Activated CD4-positive, alpha-beta memory T cell treated with anti-CD3 and anti-CD28 coated beads, Interleukin-2, amount 10 ng/mL, durations not matched to agents 7 days and 5 days (primary cell): ENCODE measurements around the gene RUVBL1. TPM values are rescaled to one million over a fixed set of nuclear protein-coding genes. Genes with fewer than 3 reads are reported as not detected.
"Not testable (repeated sequence)": the region's sequence is repeated elsewhere in the genome, so short reads cannot be mapped to it uniquely, and the experiment has no call there.

Experiments
- CTCF ChIA-PET: fragments of 350-600 bp; sonication (Branson Sonifier 250); formaldehyde crosslinking; loops from one replicate; lab custom pipeline; 2021; ENCODE audit warnings: antibody characterized with exemption, inconsistent platforms; lab: Charles Lee
- POLR2A ChIA-PET: fragments of 350-600 bp; sonication (Branson Sonifier 250); formaldehyde crosslinking; loops from one replicate; lab custom pipeline; 2021; ENCODE audit warnings: antibody characterized with exemption; lab: Charles Lee
- DNase-seq: peaks from one replicate; pipeline ENCODE4 v3.0.0-alpha.2; 2020
- H3K27ac Mint-ChIP-seq: one replicate; pipeline ENCODE4 v1.8.0; 2021; ENCODE audit warnings: mild to moderate bottlenecking, mixed read lengths
- H3K27me3 Mint-ChIP-seq: one replicate; pipeline ENCODE4 v1.8.0; 2021; ENCODE audit warnings: mixed read lengths
- H3K36me3 Mint-ChIP-seq: one replicate; pipeline ENCODE4 v1.8.0; 2021; ENCODE audit warnings: low read depth, mixed read lengths
- H3K4me1 Mint-ChIP-seq: one replicate; pipeline ENCODE4 v1.8.0; 2021; ENCODE audit warnings: mixed read lengths
- H3K4me3 Mint-ChIP-seq: one replicate; pipeline ENCODE4 v1.8.0; 2021; ENCODE audit warnings: mild to moderate bottlenecking, mixed read lengths
- H3K9me3 Mint-ChIP-seq: one replicate; pipeline ENCODE4 v1.8.0; 2021; ENCODE audit warnings: mixed read lengths
- total RNA-seq, 2 experiments: library from RNA; stranded (reverse); gene quantifications; one replicate each; pipeline ENCODE4 v1.2.3, GENCODE V29; 2021

The RUVBL1 gene
- 10 to 100 TPM; 56.3 to 62.3 TPM for total RNA-seq

DNA sequence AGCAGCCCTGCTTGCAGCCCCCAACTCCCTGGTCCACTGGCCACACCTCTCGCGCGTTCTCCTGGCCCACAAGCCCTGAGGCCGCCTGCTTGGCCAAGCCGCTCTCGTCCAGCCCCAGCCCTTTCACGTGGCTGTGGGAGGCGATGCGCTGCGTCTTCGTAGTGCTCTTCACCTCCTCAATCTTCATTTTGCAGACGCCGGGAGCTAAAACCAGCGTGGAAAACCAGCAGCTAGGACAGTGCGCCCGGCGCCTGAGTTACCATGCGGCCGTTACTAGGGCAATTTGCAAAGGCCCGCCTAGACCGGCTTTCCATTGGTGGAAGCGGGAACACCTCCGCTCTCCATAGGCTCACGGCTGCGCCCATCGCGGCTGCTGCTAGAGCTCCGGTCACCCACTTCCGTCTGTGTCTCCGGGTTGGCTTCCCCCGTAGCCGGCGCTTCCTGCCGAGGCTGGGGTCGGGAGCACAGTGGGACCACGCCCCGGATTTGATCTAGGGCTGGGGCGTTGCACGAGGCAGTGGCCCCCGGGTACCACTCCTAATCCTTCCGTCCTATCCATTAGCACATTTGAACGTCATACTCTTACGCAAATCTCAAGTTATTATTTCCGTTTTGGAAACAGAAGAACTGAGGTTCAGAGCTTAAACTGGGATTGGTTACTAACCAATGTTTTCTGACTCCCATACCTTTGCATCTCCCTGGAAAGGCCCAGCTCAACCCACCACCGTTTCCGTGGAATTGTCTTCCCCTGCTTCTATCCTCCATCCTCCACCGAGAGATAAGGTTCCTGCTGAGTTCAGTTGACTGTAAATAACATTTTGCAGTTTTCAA is at the start of gene RUVBL1:
Gene RUVBL1, minus strand, starts transcription at position 275 of the 831 bp plus-strand sequence. Its CDS starts 88 bp downstream, at position 187.
- Mint-ChIP-seq H3K27ac (peak within 1 kb of the TSS; percentile 86), H3K9me3 (no peaks in the 10 kb centered on the region), H3K4me1 (peaks cover 31% of the 10 kb centered on the region), H3K4me3 (peak within 1 kb of the TSS; percentile 97), H3K27me3 (no peaks in the 10 kb centered on the region), H3K36me3 (peaks cover 13% of the 10 kb centered on the region)
- ChIA-PET POLR2A (interaction anchor here (0.6 to 3.5 kb wide), 17 partner anchors 9 to 675 kb away, joined by 3 to 134 read pairs (median 5); partner anchors contain the start of genes EEFSEC, MCM2 and SEC61A1), CTCF (interaction anchor here (1.1 to 3.7 kb wide), 8 partner anchors 9 to 48 kb away, joined by 3 to 31 read pairs (median 8); partner anchors contain the start of gene EEFSEC)
- DNase-seq: peak; percentile 98

DNA sequence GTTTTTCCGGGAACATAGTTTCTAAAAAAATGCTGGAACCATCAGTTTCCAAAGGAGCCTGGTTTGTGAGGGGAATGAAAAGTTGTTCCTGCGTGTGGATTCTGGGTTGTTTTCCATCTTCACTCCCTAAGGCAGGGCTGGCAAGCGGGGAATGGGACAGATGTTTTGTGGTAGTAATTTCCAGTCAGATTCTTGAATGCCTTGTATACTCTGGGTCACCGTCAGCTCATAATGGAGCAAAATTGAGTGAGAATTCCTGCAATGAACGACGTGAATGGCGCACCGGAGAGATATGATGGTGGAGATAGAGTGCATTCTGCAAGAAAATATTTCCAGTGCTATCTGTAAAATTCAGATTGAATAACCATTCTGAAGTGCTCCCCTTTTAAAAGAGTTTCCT is 49.6 kb upstream of the RUVBL1 start:
- H3K27me3 Mint-ChIP-seq: no peaks in the 10 kb centered on the region
- H3K27ac Mint-ChIP-seq: no peak overlapping the region
- no peak overlapping the region for H3K4me3 Mint-ChIP-seq
- ChIA-PET CTCF (no interaction called here), POLR2A (no interaction called here)
- no peaks in the 10 kb centered on the region for H3K36me3 Mint-ChIP-seq
- no peak for DNase-seq
- peaks cover 6% of the 10 kb centered on the region for H3K4me1 Mint-ChIP-seq
- no peaks in the 10 kb centered on the region for H3K9me3 Mint-ChIP-seq

- Mint-ChIP-seq H3K4me1 (peaks cover 3% of the 10 kb centered on the region), H3K9me3 (no peaks in the 10 kb centered on the region), H3K27ac (no peak overlapping the region), H3K27me3 (no peaks in the 10 kb centered on the region), H3K36me3 (no peaks in the 10 kb centered on the region), H3K4me3 (no peak overlapping the region)
- ChIA-PET POLR2A (no interaction called here), CTCF (no interaction called here)
- no peak for DNase-seq
Observed at GRCh38 chr3:128170866-128171516, 47.4 kb upstream of the RUVBL1 start.

DNA sequence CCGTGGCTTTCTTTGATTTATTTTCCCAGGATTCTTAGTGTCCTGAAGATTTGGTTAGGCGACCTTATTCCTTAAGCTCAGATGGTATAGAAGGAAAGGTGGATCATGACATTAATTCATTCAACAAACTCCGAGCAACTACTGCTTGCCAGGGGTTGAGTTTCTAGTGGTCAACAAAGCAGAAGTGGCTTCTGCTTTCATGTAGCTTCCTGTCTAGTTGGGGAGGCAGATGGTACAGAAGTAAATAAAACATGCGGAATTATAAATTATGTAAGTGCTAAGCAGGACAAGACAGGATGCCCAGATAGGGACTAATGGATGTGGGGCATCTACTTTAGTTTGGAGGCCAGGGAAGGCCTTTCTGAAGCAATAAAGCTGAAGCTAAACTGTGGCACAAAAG is 45.2 kb upstream of the RUVBL1 start:
- H3K4me1 Mint-ChIP-seq: peaks cover 3% of the 10 kb centered on the region
- ChIA-PET POLR2A (no interaction called here), CTCF (no interaction called here)
- no peak overlapping the region for H3K4me3 Mint-ChIP-seq
- no peak overlapping the region for H3K27ac Mint-ChIP-seq
- H3K9me3 Mint-ChIP-seq: no peaks in the 10 kb centered on the region
- no peak for DNase-seq
- no peaks in the 10 kb centered on the region for H3K27me3 Mint-ChIP-seq
- H3K36me3 Mint-ChIP-seq: no peaks in the 10 kb centered on the region

- no peak for DNase-seq
- H3K36me3 Mint-ChIP-seq: no peaks in the 10 kb centered on the region
- no peak overlapping the region for H3K27ac Mint-ChIP-seq
- H3K4me3 Mint-ChIP-seq: no peak overlapping the region
- H3K9me3 Mint-ChIP-seq: no peaks in the 10 kb centered on the region
- ChIA-PET CTCF (interaction anchor here (0.6 to 1.3 kb wide), 2 partner anchors 14 to 520 kb away, joined by 3 to 7 read pairs; no protein-coding TSS in a partner anchor), POLR2A (no interaction called here)
- no peaks in the 10 kb centered on the region for H3K27me3 Mint-ChIP-seq
- H3K4me1 Mint-ChIP-seq: peaks cover 3% of the 10 kb centered on the region
Observed at GRCh38 chr3:128167973-128168674, 44.5 kb upstream of the RUVBL1 start.

- Mint-ChIP-seq H3K27ac (no peak overlapping the region), H3K27me3 (no peaks in the 10 kb centered on the region)
- POLR2A ChIA-PET: no interaction called here
Observed at GRCh38 chr3:128167646-128167972, 44.0 kb upstream of the RUVBL1 start.

DNA sequence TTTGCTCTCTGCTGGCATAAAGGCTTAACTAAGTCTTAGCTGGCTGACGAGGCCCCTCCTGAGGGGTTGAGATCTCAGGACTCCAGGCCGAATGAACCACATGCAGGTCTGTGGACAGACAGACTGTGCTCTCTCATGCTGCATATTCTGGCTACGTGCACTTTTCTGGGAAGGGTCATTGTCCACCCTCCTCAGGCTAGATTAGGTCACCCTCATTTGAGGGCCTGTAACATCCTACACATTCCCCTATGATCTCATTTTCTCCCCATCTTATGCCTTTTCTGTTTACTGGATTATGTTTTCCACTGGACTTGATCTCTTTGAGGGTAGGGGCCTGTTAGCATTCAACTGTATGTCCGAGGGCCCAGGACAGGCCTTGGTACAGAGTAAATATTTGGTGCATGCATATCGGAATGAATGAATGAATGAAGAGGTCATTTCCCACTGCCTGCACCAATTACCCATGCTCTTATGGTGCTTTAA is 43.4 kb upstream of the RUVBL1 start:
- no peak for DNase-seq
- Mint-ChIP-seq H3K4me3 (no peak overlapping the region), H3K27me3 (no peaks in the 10 kb centered on the region), H3K27ac (no peak overlapping the region), H3K4me1 (peaks cover 3% of the 10 kb centered on the region), H3K9me3 (no peaks in the 10 kb centered on the region), H3K36me3 (no peaks in the 10 kb centered on the region)
- CTCF ChIA-PET: interaction anchor here (0.6 to 1.3 kb wide), 2 partner anchors 13 to 519 kb away, joined by 3 to 7 read pairs; no protein-coding TSS in a partner anchor
- POLR2A ChIA-PET: no interaction called here

More at GRCh38 chr3:128167646-128167972, 44.0 kb upstream of the RUVBL1 start:
- Mint-ChIP-seq H3K4me1 (peaks cover 3% of the 10 kb centered on the region), H3K4me3 (no peak overlapping the region), H3K36me3 (no peaks in the 10 kb centered on the region), H3K9me3 (no peaks in the 10 kb centered on the region)
- CTCF ChIA-PET: interaction anchor here (0.6 to 1.3 kb wide), 2 partner anchors 14 to 519 kb away, joined by 3 to 7 read pairs; no protein-coding TSS in a partner anchor
- no peak for DNase-seq

- Mint-ChIP-seq H3K9me3 (no peaks in the 10 kb centered on the region), H3K36me3 (no peaks in the 10 kb centered on the region), H3K4me1 (no peaks in the 10 kb centered on the region), H3K27me3 (no peaks in the 10 kb centered on the region), H3K27ac (no peak overlapping the region), H3K4me3 (no peak overlapping the region)
- DNase-seq: no peak
- POLR2A ChIA-PET: interaction anchor here (1.4 kb wide), 1 partner anchor 11 kb away, joined by 3 read pairs; no protein-coding TSS in a partner anchor
- CTCF ChIA-PET: interaction anchor here (2.0 kb wide), 1 partner anchor 10 kb away, joined by 5 read pairs; the partner anchor contains the start of gene EEFSEC
Observed at GRCh38 chr3:128163432-128163831, 39.8 kb upstream of the RUVBL1 start.

DNA sequence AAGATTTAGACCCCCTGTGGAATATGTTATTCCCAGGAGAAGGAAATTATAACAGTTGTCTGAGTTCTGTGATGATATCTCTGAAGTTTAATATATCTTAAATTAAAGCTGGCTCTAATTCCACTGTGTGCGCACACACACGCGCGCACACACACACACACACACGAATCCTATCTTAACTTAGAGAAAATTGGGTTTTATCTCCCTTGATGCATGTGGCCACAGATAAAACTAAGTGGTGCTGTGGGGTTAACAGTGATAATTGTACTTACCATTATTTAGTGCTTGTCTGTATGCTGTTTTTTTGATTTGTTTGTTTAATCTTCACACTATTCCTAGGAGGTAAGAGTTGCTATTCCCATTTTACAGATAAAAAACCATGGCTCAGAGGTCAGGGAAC is 37.0 kb upstream of the RUVBL1 start:
- no peak overlapping the region for H3K4me3 Mint-ChIP-seq
- ChIA-PET CTCF (no interaction called here), POLR2A (no interaction called here)
- H3K27ac Mint-ChIP-seq: no peak overlapping the region
- H3K4me1 Mint-ChIP-seq: peaks cover 2% of the 10 kb centered on the region
- peaks cover 22% of the 10 kb centered on the region for H3K36me3 Mint-ChIP-seq
- H3K9me3 Mint-ChIP-seq: no peaks in the 10 kb centered on the region
- H3K27me3 Mint-ChIP-seq: no peaks in the 10 kb centered on the region
- DNase-seq: no peak

DNA sequence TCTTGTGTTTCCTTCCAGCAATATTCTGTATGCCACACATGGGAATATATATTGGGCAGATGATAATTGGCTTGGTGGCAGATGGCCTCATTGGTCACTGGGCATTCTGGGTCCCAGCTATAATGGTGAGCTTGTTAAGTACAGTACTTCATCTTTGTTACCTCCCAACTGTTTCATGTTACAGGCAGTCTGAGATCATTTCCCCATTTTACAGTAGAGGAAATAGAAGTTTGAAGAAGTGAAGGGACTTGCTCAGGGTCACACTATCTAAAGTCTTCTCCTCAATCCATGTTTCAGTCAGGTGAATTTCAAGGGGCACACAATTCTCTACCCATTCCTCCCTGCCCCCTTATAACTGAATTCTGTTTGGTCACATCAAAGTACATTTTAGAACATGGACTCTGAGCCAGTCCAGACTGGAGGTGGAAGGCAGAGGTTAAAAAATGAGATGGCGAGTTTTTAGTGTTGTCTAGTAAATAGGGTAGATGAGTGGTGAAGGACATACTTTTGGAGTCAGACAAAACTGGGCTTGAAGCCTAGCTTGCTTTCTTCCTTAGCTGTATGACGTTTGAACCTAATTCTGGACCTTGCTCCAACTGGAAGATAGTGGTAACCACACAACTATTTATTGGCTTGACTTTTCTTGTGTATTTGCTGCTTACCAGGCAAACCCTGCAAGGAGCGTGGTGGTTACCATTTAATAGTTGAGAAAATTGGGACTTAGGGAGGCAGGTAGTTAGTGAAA is 32.2 kb upstream of the RUVBL1 start:
- Mint-ChIP-seq H3K9me3 (no peaks in the 10 kb centered on the region), H3K4me3 (no peak overlapping the region), H3K4me1 (peaks cover 16% of the 10 kb centered on the region), H3K36me3 (peaks cover 25% of the 10 kb centered on the region), H3K27ac (no peak overlapping the region), H3K27me3 (no peaks in the 10 kb centered on the region)
- DNase-seq: no peak
- CTCF ChIA-PET: interaction anchor here (1.1 kb wide), 1 partner anchor 23 kb away, joined by 3 read pairs; no protein-coding TSS in a partner anchor
- POLR2A ChIA-PET: no interaction called here

DNA sequence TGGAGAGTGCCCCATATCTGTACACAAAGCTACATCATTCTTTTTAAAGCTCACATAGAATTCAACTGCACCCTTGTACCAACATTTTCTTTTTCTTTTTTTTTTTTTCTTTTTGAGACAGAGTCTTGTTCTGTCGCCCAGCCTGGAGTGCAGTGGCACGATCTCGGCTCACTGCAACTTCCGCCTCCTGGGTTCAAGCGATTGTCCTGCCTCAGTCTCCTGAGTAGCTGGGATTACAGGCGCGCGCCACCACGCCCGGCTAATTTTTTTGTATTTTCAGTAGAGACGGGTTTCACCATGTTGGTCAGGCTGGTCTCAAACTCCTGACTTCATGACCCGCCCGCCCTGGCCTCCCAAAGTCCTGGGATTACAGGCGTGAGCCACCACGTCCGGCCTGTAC is 30.7 kb upstream of the RUVBL1 start:
- H3K4me1 Mint-ChIP-seq: peaks cover 16% of the 10 kb centered on the region
- ChIA-PET POLR2A (interaction anchor here (0.6 to 2.3 kb wide), 7 partner anchors 10 to 102 kb away, joined by 3 to 46 read pairs (median 4); partner anchors contain the start of genes RUVBL1 and SEC61A1), CTCF (interaction anchor here (0.7 to 2.2 kb wide), 10 partner anchors 9 to 527 kb away, joined by 3 to 19 read pairs (median 6); partner anchors contain the start of gene RUVBL1)
- H3K27me3 Mint-ChIP-seq, DNase-seq, H3K9me3 Mint-ChIP-seq: not testable (repeated sequence)
- H3K4me3 Mint-ChIP-seq: peak overlapping the region; percentile 93
- H3K27ac Mint-ChIP-seq: peak overlapping the region; percentile 61
- H3K36me3 Mint-ChIP-seq: peaks cover 25% of the 10 kb centered on the region
